GM18519 (cell line): ENCODE data around the gene TMEM179.

Experiments used
- ATAC-seq: cut with Tn5 transposase; IDR thresholded peaks from one replicate; pipeline ENCODE4 v1.9.1; 2021; ENCODE audit warnings: mild to moderate bottlenecking, moderate library complexity; ENCODE audit not compliant: unreplicated experiment, low FRiP score

The TMEM179 gene

GRCh38 chr14:104600141-104600643 lies 4.4 kb downstream of the TMEM179 start:
- ATAC-seq = no peak

- no peak for ATAC-seq
Observed at GRCh38 chr14:104599446-104599845, 5.1 kb downstream of the TMEM179 start.

DNA sequence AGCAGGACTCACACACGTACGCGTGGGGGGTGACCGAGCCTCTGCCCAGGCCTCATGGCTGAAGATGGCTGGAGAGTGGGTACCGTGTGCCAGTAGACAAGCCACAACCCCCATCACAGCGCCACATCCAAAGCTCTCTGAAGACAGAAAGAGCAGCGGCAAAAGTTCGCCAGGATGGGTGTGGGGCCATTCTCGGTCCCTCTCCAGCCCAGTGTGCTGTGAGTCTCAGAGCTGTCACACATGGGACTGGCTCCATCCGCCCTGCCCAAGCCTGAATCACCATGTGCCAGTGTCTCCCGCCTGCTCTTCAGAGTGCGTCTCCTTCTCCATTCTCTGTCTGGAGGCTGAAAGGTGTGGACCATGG lies 5.7 kb downstream of the TMEM179 start:
- ATAC-seq = no peak

- ATAC-seq = no peak
Observed at GRCh38 chr14:104598039-104598909, 6.3 kb downstream of the TMEM179 start.

GRCh38 chr14:104597576-104597975 lies 7.0 kb downstream of the TMEM179 start:
- no peak for ATAC-seq

GRCh38 chr14:104596927-104597351 lies 7.6 kb downstream of the TMEM179 start:
- ATAC-seq = no peak

DNA sequence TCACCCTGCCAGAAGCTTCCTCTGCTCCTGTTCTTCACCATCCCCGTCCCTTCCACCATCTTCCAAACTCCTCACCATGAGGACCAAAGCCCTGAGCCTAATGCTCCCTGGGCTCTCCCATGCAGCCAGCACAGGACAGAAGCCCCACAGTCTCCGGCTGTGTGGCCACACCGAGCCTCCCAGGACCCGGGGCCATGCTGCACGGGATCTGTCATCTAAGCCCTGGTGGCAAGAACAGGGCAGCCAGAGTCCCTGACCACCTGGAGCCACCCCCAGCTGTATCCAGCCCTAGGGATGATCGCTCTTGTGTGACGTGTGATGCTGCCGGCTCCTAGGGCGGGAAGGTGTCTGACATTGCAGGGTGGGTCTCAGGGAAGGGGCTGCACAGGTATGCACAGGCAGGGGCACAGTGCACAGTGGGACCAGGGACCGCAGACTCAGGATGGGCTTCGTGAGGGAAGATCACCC lies 8.1 kb downstream of the TMEM179 start:
- no peak for ATAC-seq

- no peak for ATAC-seq
Observed at GRCh38 chr14:104595911-104596450, 8.6 kb downstream of the TMEM179 start.

DNA sequence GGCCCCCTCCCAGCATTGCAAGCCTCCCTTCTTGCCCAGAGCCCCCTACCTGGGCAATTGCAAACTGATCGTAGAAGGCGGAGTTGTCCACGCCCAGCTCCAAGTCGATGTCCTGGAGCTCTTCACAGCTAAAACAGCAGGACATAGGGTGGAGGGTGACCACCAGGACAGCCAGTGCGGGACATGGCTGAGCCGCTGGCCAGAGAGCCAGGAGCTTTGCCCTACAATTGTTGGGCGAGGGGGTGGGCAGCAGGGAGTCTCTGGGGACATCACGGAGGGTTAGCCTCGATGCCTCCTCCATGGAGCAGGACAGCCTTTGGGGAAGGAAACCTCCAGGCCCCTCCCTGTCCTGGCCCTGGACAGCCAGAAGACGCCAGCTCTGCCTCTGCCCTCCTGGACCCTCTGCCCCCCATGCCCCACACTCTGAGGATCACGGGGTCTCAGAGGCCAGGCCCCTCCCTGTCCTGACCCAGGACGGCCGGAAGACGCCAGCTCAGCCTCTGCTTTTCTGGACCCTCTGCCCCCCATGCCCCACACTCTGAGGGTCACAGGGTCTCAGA lies 9.4 kb downstream of the TMEM179 start:
- ATAC-seq = no peak

DNA sequence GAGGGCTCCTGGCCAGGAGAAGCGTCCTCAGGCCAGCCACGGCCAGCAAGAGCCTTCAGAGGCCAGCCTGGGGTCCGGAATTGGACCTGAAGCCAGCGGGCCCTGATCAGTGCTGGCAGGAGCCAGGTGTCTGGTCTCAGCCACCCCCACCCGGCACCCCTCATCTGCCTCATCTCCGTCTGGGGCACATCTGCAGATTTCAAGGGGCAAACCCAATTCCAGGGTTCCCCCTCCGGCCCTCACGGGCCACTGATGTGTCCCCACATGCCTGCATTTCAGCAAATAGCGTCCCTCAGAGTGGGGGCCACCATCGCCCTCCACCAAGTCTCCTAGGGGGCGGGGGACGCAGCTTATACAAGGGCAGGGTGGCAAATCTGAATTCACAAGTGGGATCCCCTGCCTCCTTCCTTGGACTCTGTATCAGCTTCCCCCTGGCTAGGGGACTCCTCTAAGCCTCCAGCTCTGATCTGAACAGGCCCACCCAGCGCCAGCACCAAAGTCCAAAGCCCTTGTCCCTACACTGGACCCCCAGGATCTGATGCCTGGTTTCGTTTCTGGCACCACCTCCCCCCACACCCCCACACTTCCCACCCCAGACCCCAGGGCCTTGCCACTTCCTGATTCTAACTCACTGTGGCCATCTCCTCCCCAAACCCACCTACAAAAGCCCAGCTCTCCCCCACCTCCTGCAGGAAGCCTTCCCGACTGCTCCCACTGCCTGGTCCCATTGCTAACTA lies 10.1 kb downstream of the TMEM179 start:
- no peak for ATAC-seq

GRCh38 chr14:104593710-104594136 lies 10.8 kb downstream of the TMEM179 start:
- no peak for ATAC-seq

- ATAC-seq = no peak
Observed at GRCh38 chr14:104593241-104593701, 11.3 kb downstream of the TMEM179 start.

DNA sequence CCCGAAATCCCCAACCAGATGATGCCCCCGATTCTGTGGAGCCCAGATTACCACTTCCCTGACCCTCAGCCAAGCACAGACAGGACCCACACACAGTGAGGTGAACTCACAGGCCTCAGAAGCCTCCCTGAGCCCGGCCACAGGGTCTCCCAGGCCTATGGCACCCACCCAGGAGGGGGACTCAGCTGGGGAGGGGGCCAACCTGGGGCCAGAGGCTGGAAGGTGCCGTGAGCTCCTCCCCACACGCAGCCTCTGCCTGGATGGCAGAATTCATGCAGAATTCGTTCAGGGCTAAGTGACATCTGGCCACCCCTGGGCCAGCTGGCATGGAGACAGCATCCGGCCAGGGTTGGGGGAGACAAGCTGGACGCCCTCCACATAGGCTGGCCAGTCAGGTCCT lies 11.8 kb downstream of the TMEM179 start:
- ATAC-seq = no peak

GRCh38 chr14:104592292-104592672 lies 12.3 kb downstream of the TMEM179 start:
- ATAC-seq = no peak

GRCh38 chr14:104591506-104592291 lies 12.9 kb downstream of the TMEM179 start:
- no peak for ATAC-seq

GRCh38 chr14:104591031-104591430 lies 13.5 kb downstream of the TMEM179 start:
- no peak for ATAC-seq

GRCh38 chr14:104590240-104590965 lies 14.2 kb downstream of the TMEM179 start:
- no peak for ATAC-seq

DNA sequence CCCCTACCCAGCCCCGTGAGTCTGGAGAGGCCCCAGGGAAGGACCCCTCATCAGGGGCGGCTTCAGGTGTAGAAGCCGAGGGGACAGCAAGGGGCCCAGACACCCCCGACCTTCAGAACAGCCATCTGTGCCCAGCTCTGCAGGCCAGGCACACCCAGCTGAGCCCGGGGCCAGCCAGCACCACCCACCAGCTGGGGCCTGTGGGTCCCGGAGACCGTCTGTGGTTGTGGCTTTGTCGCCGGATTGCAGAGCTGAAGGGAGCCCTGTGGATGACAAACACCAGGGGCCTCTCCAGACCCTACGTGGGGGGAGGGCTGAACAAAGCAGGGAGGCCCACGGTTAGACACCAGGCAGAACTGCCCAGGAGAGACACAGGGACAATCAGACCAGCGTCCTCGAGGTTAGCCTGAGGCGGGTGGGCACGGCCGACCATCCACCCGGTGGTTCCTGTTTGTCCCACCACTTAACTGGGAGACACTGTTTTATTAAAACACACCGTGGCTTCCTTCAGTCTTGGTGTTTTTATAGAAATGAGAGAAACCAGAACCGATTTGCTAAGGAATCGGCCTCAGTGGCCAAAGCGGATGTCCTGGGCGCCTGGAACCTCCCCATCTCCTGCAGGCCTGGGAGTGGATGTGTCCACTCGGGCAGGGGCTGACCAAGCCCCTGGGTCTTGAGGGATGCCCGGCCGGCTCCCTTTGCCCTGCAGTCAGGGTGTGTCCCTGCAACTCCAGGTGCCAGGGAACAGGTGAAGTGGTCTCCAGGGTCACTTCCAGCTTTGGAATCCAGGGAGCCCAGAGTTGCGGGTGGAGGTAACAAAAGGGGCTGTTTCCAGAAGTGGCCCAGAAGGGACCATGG lies 15.0 kb downstream of the TMEM179 start:
- no peak for ATAC-seq
